GM23248 (cell line): ENCODE results near the gene XRN2.

Source experiments
- EZH2 ChIP-seq: fragments of 200-600 bp; sonication (generic); IDR thresholded peaks from 2 replicates; pipeline ENCODE4 v1.6.1; 2018; ENCODE audit warnings: antibody characterized with exemption, mild to moderate bottlenecking; ENCODE audit not compliant: insufficient read depth, poor library complexity, severe bottlenecking
- EZH2phosphoT487 ChIP-seq: fragments of 200-600 bp; sonication (generic); IDR thresholded peaks from 2 replicates; pipeline ENCODE4 v1.6.1; 2018; ENCODE audit warnings: antibody characterized with exemption, moderate library complexity, mild to moderate bottlenecking, low read depth; ENCODE audit not compliant: insufficient read depth

- TF ChIP-seq EZH2phosphoT487 (no peak), EZH2 (no peak)
Observed at GRCh38 chr20:21396599-21397340, 93.6 kb downstream of the XRN2 start.
